Epithelial cell of alveolus of lung (primary cell): ENCODE results near the gene TOR3A. TPM values are rescaled to one million over a fixed set of nuclear protein-coding genes. Genes with fewer than 3 reads are reported as not detected.

Source experiments
- total RNA-seq: library from RNA; depleted of rRNA; stranded (reverse); fragments of >200 nt; gene quantifications from 2 replicates; pipeline ENCODE4 v1.2.1, GENCODE V29; 2015

Gene TOR3A
- total RNA-seq = 53.0 and 70.1 TPM in 2 replicates

GRCh38 chr1:179081687-179082332 lies at the start of gene TOR3A:
Gene TOR3A (plus strand): TSS chr1:179082070. CDS start chr1:179082129, 59 bp downstream.

Other genes with a start within 250 kb of the TOR3A start
- gene ANGPTL1, start 211.0 kb upstream of the TOR3A start, total RNA-seq = 2.3 and 8.2 TPM in 2 replicates
- gene FAM20B, start 56.2 kb upstream of the TOR3A start, total RNA-seq = 19.1 and 34.0 TPM in 2 replicates
- 14.3 and 19.4 TPM in 2 replicates for gene ABL2, start 147.6 kb downstream of the TOR3A start, total RNA-seq
- 14.2 and 27.1 TPM in 2 replicates for gene SOAT1, start 211.7 kb downstream of the TOR3A start, total RNA-seq